MM.1S (cell line): Measurements from ENCODE around the gene RPS3.

Source experiments
- DNase-seq: peaks from one replicate; pipeline ENCODE4 v3.0.0-alpha.2; 2015
- H2AFZ ChIP-seq: fragments of 300-600 bp; sonication (generic); 2 replicates; pipeline ENCODE4 v1.6.0; 2016; ENCODE audit warnings: antibody characterized with exemption, low read length
- H3F3A ChIP-seq: fragments of 300-600 bp; sonication (generic); 2 replicates; pipeline ENCODE4 v1.6.1; 2016; ENCODE audit warnings: mild to moderate bottlenecking, antibody characterized with exemption, low read length, moderate library complexity, mixed read lengths; ENCODE audit not compliant: insufficient read depth
- H3K27ac ChIP-seq: fragments of 300-600 bp; sonication (generic); 2 replicates; pipeline ENCODE4 v1.5.1; 2016; ENCODE audit warnings: mild to moderate bottlenecking, low read length
- H3K27me3 ChIP-seq: fragments of 300-600 bp; sonication (generic); replicated peaks from 2 replicates; pipeline ENCODE4 v1.6.0; 2016; ENCODE audit warnings: low read length; ENCODE audit not compliant: insufficient read depth
- H3K36me3 ChIP-seq: fragments of 300-600 bp; sonication (generic); replicated peaks from 2 replicates; pipeline ENCODE4 v1.6.1; 2016; ENCODE audit warnings: mild to moderate bottlenecking, low read length, mixed read lengths; ENCODE audit not compliant: insufficient read depth
- H3K4me1 ChIP-seq: fragments of 300-600 bp; sonication (generic); 2 replicates; pipeline ENCODE4 v1.6.1; 2016; ENCODE audit warnings: low read length, mixed read lengths
- H3K4me2 ChIP-seq: fragments of 300-600 bp; sonication (generic); 2 replicates; pipeline ENCODE4 v1.6.0; 2016; ENCODE audit warnings: low read depth, low read length
- H3K4me3 ChIP-seq: fragments of 300-600 bp; sonication (generic); 2 replicates; pipeline ENCODE4 v1.5.1; 2016; ENCODE audit warnings: low read length, mixed read lengths
- H3K79me2 ChIP-seq: fragments of 300-600 bp; sonication (generic); 2 replicates; pipeline ENCODE4 v1.6.1; 2016; ENCODE audit warnings: mixed run types, low read length, mixed read lengths
- H3K9ac ChIP-seq: fragments of 300-600 bp; sonication (generic); 2 replicates; pipeline ENCODE4 v1.6.1; 2016; ENCODE audit warnings: low read length, mixed read lengths
- H3K9me2 ChIP-seq: fragments of 300-600 bp; sonication (generic); replicated peaks from 2 replicates; pipeline ENCODE4 v1.6.1; 2016; ENCODE audit warnings: mild to moderate bottlenecking, low read length, mixed read lengths; ENCODE audit not compliant: insufficient read depth
- H3K9me3 ChIP-seq: fragments of 300-600 bp; sonication (generic); replicated peaks from 2 replicates; pipeline ENCODE4 v1.6.1; 2016; ENCODE audit warnings: mild to moderate bottlenecking, low read length, mixed read lengths; ENCODE audit not compliant: insufficient read depth
- H4K20me1 ChIP-seq: fragments of 300-600 bp; sonication (generic); 2 replicates; pipeline ENCODE4 v1.6.1; 2016; ENCODE audit warnings: mild to moderate bottlenecking, low read length, moderate library complexity, mixed read lengths; ENCODE audit not compliant: insufficient read depth
- EZH2 ChIP-seq: fragments of 300-600 bp; sonication (generic); optimal IDR thresholded peaks from 2 replicates; pipeline ENCODE3; 2017; ENCODE audit warnings: low read depth, mild to moderate bottlenecking, antibody characterized with exemption, low read length, mixed read lengths
- EZH2phosphoT487 ChIP-seq: fragments of 300-600 bp; sonication (generic); IDR thresholded peaks from 2 replicates; pipeline ENCODE4 v1.6.1; 2018; ENCODE audit warnings: antibody characterized with exemption, low read length
- TF ChIP-seq, protein P1 (sequence below): fragments of 300-600 bp; sonication (generic); IDR thresholded peaks from 2 replicates; pipeline ENCODE4 v1.5.1; 2016; ENCODE audit warnings: antibody characterized with exemption, low read length, mixed read lengths

RPS3 gene

DNA sequence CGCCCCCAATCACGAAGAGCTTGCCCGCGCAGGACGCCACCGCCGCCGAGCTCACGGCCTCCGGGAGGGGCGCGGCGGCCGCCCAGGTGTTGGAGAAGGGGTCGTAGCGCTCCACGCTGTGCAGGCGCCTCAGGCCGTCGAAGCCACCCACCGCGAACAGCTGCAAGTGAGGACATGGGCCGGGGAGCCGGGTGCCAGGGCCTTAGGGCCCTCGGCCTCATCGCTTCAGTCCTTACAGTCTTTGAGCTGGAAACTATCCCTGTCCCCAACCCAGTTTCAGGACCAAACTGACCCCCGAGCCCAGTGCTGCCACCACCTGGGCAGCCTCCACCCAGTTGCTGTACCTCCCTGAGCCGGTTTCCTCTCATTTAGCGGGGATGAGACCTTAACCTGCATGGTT lies 26.1 kb downstream of the RPS3 start:
- H2AFZ ChIP-seq = no peak overlapping the region
- H4K20me1 ChIP-seq = no peaks in the 10 kb centered on the region
- TF ChIP-seq, protein P1, sequence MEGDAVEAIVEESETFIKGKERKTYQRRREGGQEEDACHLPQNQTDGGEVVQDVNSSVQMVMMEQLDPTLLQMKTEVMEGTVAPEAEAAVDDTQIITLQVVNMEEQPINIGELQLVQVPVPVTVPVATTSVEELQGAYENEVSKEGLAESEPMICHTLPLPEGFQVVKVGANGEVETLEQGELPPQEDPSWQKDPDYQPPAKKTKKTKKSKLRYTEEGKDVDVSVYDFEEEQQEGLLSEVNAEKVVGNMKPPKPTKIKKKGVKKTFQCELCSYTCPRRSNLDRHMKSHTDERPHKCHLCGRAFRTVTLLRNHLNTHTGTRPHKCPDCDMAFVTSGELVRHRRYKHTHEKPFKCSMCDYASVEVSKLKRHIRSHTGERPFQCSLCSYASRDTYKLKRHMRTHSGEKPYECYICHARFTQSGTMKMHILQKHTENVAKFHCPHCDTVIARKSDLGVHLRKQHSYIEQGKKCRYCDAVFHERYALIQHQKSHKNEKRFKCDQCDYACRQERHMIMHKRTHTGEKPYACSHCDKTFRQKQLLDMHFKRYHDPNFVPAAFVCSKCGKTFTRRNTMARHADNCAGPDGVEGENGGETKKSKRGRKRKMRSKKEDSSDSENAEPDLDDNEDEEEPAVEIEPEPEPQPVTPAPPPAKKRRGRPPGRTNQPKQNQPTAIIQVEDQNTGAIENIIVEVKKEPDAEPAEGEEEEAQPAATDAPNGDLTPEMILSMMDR = peak; percentile 14
- TF ChIP-seq EZH2 = no peak
- no peaks in the 10 kb centered on the region for H3K36me3 ChIP-seq
- no peaks in the 10 kb centered on the region for H3F3A ChIP-seq
- peaks cover 1% of the 10 kb centered on the region; the same call in 1 of the 2 replicates for H3K27me3 ChIP-seq
- no peaks in the 10 kb centered on the region for H3K4me1 ChIP-seq
- H3K4me2 ChIP-seq = no peak overlapping the region
- no peaks in the 10 kb centered on the region for H3K9me3 ChIP-seq
- H3K4me3 ChIP-seq = no peak overlapping the region
- H3K9me2 ChIP-seq = no peaks in the 10 kb centered on the region
- H3K79me2 ChIP-seq = no peaks in the 10 kb centered on the region
- DNase-seq = no peak
- H3K27ac ChIP-seq = no peak overlapping the region
- no peak overlapping the region for H3K9ac ChIP-seq

DNA sequence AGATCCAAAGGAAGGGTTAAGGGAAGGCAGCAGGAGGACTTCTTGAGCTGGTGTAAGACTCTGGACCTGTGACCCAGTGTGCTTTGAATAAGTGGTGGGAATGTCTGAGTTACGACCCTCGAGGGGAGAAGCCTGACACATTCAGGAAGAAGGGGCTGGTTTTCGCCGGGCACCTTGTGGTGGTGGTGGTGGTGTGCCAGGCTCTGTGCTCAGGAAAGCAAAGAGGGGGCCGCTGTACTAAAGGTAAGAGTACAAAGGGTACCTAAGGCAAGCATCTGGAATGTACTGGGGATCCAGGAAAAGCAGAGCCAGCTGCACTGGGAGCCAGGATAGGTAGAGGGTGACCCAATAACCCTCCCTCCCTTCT lies 27.4 kb downstream of the RPS3 start:
- H3K9me3 ChIP-seq = no peaks in the 10 kb centered on the region
- H3K79me2 ChIP-seq = no peaks in the 10 kb centered on the region
- TF ChIP-seq EZH2phosphoT487 (no peak), EZH2 (no peak)
- TF ChIP-seq, protein P1 = no peak
- H3K4me1 ChIP-seq = no peaks in the 10 kb centered on the region
- no peak overlapping the region for H3K4me2 ChIP-seq
- no peak for DNase-seq
- peaks cover 14% of the 10 kb centered on the region for H3K27me3 ChIP-seq
- H3K4me3 ChIP-seq = no peak overlapping the region
- H3K9ac ChIP-seq = no peak overlapping the region
- no peaks in the 10 kb centered on the region for H3K9me2 ChIP-seq
- H3K27ac ChIP-seq = no peak overlapping the region
- H2AFZ ChIP-seq = no peak overlapping the region
- no peaks in the 10 kb centered on the region for H3F3A ChIP-seq
- no peaks in the 10 kb centered on the region for H4K20me1 ChIP-seq
- no peaks in the 10 kb centered on the region for H3K36me3 ChIP-seq

DNA sequence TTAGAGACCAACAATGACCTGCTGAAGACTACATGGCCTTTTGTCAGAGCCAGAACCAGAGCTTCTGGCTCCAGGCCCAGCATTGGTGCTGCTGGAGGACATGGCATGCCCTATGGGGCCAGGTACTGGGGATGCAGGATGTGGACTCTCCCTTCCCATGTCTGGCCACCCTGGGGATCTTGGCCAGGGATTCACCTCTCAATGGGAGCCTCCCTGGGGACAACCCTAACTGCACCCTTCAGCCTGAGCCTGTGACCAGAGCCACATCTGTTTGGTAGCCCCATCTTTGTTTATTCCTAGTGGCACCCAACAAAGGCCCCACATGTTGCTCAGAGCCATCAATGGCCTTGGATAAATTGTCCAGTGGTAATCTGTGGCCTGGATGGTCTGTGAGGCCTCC lies 27.9 kb downstream of the RPS3 start:
- Histone ChIP-seq H3K9me2 (no peaks in the 10 kb centered on the region), H3K9me3 (no peaks in the 10 kb centered on the region), H3K79me2 (no peaks in the 10 kb centered on the region), H3K4me3 (no peak overlapping the region), H4K20me1 (no peaks in the 10 kb centered on the region), H2AFZ (no peak overlapping the region), H3F3A (no peaks in the 10 kb centered on the region), H3K9ac (no peak overlapping the region), H3K27ac (no peak overlapping the region), H3K36me3 (no peaks in the 10 kb centered on the region), H3K27me3 (peaks cover 19% of the 10 kb centered on the region), H3K4me2 (no peak overlapping the region), H3K4me1 (no peaks in the 10 kb centered on the region)
- DNase-seq = no peak
- TF ChIP-seq EZH2 = no peak
- TF ChIP-seq EZH2phosphoT487 = no peak

DNA sequence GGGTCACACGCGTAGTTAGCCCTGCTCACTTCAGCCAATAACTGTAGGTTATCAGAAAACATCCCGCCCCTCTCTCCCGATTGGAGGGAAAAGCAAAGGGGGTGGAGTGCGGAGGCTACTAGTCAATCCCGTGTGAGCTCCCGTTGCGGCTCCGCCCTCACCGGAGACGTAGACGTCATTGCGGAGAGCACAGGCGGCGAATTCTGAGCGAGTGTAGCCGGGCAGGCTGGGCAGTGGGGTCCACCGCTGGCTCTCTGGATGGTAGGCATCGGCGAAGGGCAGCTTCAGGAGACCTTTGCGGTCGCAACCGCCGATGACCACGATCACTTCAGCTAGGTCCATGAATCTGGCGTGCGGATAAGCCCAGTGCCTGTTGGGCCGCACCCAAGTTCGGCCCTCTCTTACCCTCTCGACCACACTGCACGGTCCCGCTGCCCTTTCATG lies 29.0 kb downstream of the RPS3 start:
- no peak overlapping the region for H3K4me3 ChIP-seq
- no peaks in the 10 kb centered on the region for H3K79me2 ChIP-seq
- H3K9me3 ChIP-seq = no peaks in the 10 kb centered on the region

More for the DNA sequence above, 29.0 kb downstream of the RPS3 start:
- DNase-seq = no peak
- Histone ChIP-seq H3F3A (no peaks in the 10 kb centered on the region), H3K27me3 (peaks cover 30% of the 10 kb centered on the region), H2AFZ (no peak overlapping the region), H3K36me3 (no peaks in the 10 kb centered on the region), H3K4me1 (no peaks in the 10 kb centered on the region), H3K9me2 (no peaks in the 10 kb centered on the region), H4K20me1 (no peaks in the 10 kb centered on the region), H3K4me2 (no peak overlapping the region), H3K27ac (no peak overlapping the region), H3K9ac (no peak overlapping the region)
- TF ChIP-seq EZH2 = no peak
- TF ChIP-seq EZH2phosphoT487 = no peak
- TF ChIP-seq, protein P1 = no peak
